Stimulated activated CD4-positive, alpha-beta T cell treated with anti-CD3 and anti-CD28 coated beads, Interleukin-1b, Interleukin-23, amount 100 ng/mL, for 24 hours (primary cell): ENCODE results near the gene HDAC1.
"Not testable (repeated sequence)": the region's sequence is repeated elsewhere in the genome, so short reads cannot be mapped to it uniquely, and the experiment has no call there.

Experiments used
- DNase-seq, 4 experiments: peaks; one replicate each; pipeline ENCODE4 v3.0.0-alpha.2; 2020; ENCODE audit warnings: low read depth in 4 of 4, low spot score in 1 of 4

Gene HDAC1

GRCh38 chr1:32291708-32292538, at the start of gene HDAC1:
HDAC1 (plus strand) TSS chr1:32292083; CDS start chr1:32292170, 87 bp downstream.
- DNase-seq = peak; percentile 85 to 97 (median 92)

- DNase-seq = no peak
Observed at GRCh38 chr1:32242341-32242851, 49.5 kb upstream of the HDAC1 start.

DNA sequence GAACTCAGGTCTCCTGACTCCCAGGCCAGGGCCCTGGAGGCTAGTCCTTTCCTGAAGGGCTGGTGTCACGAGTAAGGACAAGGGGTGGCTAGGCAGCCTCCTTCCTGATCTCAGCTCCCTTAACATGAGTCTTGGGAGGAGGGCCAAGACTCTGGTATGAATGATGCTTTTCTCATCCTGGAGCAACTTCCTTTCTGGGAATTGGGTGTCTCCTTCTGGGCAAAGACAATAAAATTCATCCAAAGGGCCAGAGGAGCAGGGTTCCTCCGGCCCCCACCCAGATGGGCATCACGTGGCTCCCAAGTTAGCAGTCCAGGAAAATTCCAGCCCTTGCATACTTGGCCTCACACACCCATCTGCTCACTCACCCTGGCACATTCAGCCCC, 45.0 kb upstream of the HDAC1 start, which contains the start of gene FAM167B:
TSS of gene FAM167B (plus strand) at position 335 of the 386 bp plus-strand sequence. CDS start 200 bp downstream, outside the sequence.
- DNase-seq = no peak

GRCh38 chr1:32247452-32247851, 44.4 kb upstream of the HDAC1 start:
- no peak for DNase-seq

DNA sequence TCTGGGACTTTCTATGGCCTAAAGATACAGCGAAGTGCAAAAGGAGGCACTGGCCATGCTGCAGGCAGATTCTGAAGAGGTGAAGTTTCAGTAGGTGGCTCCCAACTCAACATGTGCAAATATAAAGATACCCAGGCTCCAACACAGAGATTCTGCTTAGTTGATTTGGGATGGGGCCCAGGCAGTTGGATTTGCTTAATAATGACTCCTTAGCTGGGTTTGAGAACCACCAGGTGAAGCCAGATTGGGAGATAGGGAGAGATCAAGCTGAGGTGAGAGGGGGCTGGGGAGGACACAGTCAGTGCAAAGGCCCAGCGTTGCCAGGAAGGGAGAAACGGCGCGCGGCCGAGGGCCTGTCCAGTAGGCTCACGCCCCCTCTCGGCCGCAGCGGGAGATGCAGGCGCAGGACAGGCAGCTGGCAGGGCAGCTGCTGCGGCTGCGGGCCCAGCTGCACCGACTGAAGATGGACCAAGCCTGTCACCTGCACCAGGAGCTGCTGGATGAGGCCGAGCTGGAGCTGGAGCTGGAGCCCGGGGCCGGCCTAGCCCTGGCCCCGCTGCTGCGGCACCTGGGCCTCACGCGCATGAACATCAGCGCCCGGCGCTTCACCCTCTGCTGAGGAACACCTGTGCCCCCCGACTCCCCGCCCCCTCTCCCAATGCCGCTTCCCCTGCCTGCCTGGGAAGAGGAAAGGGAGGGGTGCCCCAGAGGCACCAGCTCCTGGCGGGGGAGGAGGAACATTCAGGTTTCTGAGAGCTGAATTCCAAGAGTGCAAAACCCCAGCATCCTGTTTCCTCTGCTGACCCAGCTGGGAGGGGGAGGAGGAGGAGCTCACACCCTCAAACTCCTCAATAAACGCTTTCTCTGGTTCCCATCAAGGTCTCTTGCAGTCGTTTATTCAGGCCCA, 43.6 kb upstream of the HDAC1 start:
- DNase-seq = peak; percentile 59 to 78 (median 64)

DNA sequence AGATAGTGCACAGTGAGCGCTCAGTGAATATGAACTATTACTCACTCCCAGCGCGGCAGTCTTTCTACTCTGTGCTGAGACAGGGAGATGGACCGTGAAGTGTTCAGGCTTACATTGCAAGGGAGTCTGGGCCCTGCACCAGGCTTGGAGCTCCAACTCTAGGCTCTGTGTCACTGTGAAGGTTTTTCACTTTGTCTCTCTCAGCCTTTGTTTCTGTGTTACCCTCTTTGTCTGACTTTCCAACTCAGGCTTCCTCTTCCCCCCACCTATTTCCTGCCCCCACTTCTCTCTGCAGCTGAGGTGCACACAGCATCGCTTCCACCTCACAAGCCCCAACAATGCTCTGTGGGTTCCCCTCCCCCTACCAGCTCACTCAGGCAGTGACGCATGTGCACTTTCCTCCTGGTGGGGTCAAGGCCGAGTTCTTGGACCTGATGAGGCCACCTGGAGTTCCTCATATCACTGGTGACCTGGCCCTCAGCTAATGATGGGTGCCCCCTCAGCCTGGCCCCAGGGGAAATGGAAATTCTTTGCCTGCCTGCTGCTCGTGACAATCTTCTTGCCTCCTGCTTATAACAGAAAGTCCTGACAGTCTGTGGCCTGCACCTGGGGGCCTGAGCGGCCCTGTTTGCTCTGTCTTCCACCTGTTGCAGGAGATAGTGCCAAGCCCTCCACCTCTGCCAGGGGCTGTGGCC, 41.9 kb upstream of the HDAC1 start:
- peak in 2 of 4 experiments; percentile 64 to 75 for DNase-seq

- peak in 2 of 4 experiments; percentile 55 to 68 for DNase-seq
Observed at GRCh38 chr1:32250893-32251716, 40.8 kb upstream of the HDAC1 start, which contains the start of gene LCK. LCK (plus strand) TSS chr1:32251265; CDS start chr1:32274330, 23,065 bp downstream.

DNA sequence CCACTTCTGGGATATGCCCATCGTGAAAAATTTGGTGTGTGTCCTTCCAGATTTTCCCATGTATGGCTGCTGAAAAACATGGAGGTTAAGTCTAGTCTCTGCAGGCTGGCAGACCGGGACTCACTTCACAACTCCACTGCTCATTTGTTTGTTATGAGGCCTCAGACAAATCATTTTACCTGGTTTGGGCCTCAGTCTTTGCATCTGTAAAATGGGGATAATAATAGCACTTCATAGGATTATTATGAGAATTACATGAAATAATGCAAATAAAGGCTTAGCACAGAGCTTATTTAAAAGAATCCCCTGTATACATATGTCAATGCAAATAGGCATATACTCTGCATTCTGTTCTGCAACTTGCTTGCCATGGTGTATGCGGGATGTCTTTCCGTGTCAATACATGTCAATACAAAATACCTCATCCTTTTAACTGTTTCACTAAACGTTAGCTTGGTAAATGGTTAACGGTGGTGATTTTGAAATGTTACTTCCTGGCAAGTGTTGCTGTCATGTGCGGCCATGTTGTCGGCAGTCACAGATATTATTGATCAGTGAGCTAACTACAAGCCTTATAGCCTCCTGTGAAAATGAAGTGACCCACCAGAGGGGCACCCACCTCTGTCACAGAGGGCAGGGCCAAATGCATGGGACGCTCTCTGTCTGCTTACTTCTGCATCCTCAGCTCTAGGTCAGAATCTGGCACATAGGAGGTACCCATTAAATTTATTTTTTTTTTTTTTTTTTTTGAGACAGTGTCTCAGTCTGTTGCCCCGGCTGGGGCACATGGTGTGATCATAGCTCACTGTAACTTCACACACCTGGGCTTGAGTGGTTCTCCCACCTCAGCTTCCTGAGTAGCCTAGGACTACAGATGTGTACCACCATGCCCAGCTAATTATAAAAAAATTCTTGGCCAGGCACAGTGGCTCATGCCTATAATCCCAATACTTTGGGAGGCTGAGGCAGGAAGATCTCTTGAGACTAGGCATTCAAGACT, 36.5 kb upstream of the HDAC1 start:
- DNase-seq = no peak

DNA sequence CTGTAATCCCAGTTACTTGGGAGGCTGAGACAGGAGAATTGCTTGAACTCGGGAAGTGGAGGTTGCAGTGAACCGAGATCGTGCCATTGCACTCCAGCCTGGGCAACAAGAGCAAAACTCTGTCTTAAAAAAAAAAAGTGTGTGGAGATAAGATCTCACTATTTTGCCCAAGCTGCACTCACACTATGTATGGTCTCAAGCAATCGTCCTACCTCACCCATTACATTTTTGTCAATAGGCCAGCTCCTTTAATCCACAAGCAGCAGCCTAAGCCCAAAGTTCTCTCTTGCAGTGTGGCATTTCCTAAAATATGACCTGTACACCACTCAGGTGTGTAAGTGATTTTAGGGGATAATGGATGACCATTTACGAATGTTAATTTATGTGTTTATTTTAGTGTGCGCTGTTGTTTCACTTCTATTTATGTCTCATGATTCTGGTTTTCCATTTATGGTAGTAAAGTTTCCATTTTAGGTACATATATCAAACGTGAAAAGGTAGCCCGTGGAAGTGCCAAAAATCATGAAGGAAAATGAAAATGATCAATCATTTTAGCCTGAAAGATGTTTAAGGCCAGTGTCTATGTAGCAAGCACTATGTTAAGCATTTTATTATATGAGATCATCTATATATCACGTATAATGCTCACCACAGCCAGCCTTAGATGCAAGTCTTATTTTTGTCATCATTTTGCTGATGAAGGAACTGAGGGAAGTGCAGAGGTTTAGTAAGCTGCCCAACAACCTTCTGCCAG, 35.2 kb upstream of the HDAC1 start:
- no peak for DNase-seq

DNA sequence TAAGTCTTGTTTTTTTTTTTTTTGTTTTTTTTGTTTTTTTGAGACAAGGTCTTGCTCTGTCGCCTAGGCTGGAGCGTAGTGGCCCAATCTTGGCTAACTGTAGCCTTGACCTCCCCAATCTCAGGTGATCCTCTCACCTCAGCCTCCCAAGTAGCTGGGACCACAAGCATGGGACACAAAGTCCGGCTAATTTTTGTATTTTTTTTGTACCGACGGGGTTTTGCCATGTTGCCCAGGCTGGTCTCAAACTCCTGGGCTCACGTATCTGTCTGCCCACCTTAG, 34.7 kb upstream of the HDAC1 start:
- DNase-seq = no peak

DNA sequence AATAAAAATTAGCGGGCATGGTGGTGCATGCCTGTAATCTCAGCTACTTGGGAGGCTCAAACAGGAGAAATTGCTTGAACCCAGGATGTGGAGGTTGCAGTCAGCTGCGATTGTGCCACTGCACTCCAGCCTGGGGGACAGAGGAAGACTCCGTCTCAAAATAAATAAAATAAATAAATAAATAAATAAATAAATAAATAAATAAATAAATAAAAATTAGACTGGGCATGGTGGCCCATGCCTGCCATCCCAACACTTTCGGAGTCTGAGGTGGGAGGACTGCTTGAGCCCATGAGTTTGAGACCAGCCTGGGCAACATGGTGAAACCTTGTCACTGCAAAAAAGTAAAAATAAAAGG, 28.7 kb upstream of the HDAC1 start:
- not testable (repeated sequence) for DNase-seq

DNA sequence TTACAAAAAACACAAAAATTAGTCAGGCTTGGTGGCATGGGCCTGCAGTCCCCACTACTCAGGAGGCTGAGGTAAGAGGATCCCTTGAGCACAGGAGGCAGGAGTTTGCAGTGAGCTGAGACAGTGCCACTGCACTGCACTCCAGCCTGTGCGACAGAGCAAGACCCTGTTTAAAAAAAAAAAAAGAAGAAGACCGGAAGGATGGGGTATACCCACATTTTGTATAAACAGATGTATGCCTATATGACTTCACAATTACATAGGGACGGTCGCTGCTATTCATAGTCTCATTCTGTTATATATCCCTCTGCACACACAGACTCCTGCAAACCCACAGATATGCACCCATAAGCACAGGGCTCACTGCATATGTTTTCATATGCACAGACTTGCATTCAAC, 28.1 kb upstream of the HDAC1 start:
- no peak for DNase-seq

- DNase-seq = no peak
Observed at GRCh38 chr1:32265846-32266245, 26.0 kb upstream of the HDAC1 start.

DNA sequence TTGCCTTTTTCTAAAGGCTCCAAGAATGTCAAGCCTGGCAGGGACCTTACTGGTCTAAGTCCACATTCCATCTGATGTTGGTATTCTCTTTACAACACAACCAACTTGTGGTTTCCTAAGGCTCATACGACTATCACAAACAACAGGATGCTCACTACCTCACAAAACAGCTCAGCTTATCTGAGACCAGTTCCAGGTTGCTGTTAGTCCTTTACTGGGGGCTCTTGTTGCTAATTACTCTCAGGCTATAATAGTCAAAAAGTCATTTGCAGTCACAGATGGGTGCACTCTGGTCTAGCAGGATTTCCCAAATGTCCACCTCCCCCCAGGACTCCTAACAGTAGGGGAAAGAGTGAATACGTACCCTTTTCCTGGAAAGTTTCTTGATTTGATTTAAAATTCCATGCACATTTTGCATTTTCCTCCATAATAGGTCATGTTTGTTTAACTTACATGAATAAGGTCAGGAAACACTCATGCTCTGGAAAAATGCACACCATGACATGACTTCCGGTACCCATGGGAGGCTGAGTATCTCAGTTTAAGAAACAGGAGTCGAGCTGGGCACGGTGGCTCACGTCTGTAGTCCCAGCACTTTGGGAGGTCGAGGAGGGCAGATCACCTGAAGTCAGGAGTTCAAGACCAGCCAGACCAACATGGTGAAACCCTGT, 24.8 kb upstream of the HDAC1 start:
- no peak for DNase-seq

GRCh38 chr1:32269744-32270143, 22.1 kb upstream of the HDAC1 start:
- no peak for DNase-seq

DNA sequence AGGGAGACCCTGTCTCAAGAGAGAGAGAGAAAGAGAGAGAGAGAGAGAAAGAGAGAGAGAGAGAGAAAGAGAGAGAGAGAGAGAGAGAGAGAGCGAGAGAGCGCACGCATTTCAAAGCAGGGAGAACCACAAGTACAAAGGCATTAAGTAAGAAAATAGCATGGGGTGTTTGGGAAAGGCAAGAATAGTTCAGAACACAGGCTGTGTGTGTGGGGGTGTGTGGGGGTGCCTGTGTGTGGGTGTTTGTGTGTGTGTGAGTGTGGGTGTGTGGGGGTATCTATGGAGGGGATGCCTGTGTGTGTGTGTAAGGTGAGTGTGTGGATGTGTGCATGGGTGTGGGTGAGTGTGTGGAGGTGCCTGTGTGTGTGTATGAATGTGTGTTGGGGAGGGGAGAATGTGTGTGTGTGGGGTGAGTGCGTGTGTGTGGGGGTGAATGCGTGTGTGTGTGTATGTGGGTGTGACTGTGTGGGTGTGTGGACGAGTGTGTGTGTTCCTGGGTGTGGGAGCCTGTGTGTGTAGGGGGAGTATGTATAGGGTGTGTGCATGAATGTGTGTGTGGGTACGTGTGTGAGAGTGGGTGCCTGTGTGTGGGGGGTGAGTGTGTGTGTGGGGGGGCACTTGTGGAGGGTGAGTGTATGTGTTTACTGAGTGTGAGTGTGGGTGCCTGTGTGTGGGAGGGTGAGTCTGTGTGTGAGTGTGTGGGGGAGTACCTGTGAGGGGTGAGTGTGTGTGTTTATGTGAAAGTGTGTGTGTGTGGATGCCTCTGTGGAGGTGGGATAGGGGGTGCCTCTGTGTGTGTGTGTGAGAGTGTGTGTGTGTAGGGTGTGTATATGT, 19.1 kb upstream of the HDAC1 start:
- no peak for DNase-seq
